ENCODE results near the gene HIF1A. TPM values are rescaled to one million over a fixed set of nuclear protein-coding genes. Genes with fewer than 3 reads are reported as not detected.

The HIF1A gene
- total and polyA plus RNA-seq, 2 of the 13 experiments (the other 11 are each of a cell fraction or from before 2014, with no cell fraction given) = 41.0 to 126 TPM

- TF ChIP-seq REPIN1 (CRISPR knock-in tag; IDR thresholded peaks at IDR 0.05; ENCODE audit: borderline replicate concordance, low read depth) (no peak), KDM4B (CRISPR knock-in tag; IDR thresholded peaks at IDR 0.05) (no peak), SKIL (CRISPR knock-in tag; IDR thresholded peaks at IDR 0.05; ENCODE audit: borderline replicate concordance) (no peak), ZNF256 (CRISPR knock-in tag; conservative IDR thresholded peaks at IDR 0.05) (0 out of 2 replicates have a peak, but pooled peaks have one; percentile 43), ZNF274 (CRISPR knock-in tag; IDR thresholded peaks at IDR 0.05) (0 out of 2 replicates have a peak, but pooled peaks have one; percentile 45), RAD21 (CRISPR knock-in tag; IDR thresholded peaks at IDR 0.05) (no peak)
- TF ChIP-seq, protein P1, sequence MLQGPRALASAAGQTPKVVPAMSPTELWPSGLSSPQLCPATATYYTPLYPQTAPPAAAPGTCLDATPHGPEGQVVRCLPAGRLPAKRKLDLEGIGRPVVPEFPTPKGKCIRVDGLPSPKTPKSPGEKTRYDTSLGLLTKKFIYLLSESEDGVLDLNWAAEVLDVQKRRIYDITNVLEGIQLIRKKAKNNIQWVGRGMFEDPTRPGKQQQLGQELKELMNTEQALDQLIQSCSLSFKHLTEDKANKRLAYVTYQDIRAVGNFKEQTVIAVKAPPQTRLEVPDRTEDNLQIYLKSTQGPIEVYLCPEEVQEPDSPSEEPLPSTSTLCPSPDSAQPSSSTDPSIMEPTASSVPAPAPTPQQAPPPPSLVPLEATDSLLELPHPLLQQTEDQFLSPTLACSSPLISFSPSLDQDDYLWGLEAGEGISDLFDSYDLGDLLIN (CRISPR knock-in tag; IDR thresholded peaks at IDR 0.05; ENCODE audit: borderline replicate concordance) = no peak
- TF ChIP-seq, protein P2, sequence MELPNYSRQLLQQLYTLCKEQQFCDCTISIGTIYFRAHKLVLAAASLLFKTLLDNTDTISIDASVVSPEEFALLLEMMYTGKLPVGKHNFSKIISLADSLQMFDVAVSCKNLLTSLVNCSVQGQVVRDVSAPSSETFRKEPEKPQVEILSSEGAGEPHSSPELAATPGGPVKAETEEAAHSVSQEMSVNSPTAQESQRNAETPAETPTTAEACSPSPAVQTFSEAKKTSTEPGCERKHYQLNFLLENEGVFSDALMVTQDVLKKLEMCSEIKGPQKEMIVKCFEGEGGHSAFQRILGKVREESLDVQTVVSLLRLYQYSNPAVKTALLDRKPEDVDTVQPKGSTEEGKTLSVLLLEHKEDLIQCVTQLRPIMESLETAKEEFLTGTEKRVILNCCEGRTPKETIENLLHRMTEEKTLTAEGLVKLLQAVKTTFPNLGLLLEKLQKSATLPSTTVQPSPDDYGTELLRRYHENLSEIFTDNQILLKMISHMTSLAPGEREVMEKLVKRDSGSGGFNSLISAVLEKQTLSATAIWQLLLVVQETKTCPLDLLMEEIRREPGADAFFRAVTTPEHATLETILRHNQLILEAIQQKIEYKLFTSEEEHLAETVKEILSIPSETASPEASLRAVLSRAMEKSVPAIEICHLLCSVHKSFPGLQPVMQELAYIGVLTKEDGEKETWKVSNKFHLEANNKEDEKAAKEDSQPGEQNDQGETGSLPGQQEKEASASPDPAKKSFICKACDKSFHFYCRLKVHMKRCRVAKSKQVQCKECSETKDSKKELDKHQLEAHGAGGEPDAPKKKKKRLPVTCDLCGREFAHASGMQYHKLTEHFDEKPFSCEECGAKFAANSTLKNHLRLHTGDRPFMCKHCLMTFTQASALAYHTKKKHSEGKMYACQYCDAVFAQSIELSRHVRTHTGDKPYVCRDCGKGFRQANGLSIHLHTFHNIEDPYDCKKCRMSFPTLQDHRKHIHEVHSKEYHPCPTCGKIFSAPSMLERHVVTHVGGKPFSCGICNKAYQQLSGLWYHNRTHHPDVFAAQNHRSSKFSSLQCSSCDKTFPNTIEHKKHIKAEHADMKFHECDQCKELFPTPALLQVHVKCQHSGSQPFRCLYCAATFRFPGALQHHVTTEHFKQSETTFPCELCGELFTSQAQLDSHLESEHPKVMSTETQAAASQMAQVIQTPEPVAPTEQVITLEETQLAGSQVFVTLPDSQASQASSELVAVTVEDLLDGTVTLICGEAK (IDR thresholded peaks at IDR 0.05) = no peak
- TF ChIP-seq, protein P2 (CRISPR knock-in tag; IDR thresholded peaks at IDR 0.05) = no peak
- TF ChIP-seq, protein P3, sequence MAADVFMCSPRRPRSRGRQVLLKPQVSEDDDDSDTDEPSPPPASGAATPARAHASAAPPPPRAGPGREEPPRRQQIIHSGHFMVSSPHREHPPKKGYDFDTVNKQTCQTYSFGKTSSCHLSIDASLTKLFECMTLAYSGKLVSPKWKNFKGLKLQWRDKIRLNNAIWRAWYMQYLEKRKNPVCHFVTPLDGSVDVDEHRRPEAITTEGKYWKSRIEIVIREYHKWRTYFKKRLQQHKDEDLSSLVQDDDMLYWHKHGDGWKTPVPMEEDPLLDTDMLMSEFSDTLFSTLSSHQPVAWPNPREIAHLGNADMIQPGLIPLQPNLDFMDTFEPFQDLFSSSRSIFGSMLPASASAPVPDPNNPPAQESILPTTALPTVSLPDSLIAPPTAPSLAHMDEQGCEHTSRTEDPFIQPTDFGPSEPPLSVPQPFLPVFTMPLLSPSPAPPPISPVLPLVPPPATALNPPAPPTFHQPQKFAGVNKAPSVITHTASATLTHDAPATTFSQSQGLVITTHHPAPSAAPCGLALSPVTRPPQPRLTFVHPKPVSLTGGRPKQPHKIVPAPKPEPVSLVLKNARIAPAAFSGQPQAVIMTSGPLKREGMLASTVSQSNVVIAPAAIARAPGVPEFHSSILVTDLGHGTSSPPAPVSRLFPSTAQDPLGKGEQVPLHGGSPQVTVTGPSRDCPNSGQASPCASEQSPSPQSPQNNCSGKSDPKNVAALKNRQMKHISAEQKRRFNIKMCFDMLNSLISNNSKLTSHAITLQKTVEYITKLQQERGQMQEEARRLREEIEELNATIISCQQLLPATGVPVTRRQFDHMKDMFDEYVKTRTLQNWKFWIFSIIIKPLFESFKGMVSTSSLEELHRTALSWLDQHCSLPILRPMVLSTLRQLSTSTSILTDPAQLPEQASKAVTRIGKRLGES (CRISPR knock-in tag; IDR thresholded peaks at IDR 0.05; ENCODE audit: borderline replicate concordance) = no peak
- TF ChIP-seq, protein P4, sequence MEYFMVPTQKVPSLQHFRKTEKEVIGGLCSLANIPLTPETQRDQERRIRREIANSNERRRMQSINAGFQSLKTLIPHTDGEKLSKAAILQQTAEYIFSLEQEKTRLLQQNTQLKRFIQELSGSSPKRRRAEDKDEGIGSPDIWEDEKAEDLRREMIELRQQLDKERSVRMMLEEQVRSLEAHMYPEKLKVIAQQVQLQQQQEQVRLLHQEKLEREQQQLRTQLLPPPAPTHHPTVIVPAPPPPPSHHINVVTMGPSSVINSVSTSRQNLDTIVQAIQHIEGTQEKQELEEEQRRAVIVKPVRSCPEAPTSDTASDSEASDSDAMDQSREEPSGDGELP (IDR thresholded peaks at IDR 0.05; ENCODE audit: borderline replicate concordance, low read depth) = no peak
These were observed 598 bp downstream of the HIF1A start (continued) for GRCh38 chr14:61695695-61696527.

All from HepG2 (cell line).